HCT116 (cell line): ENCODE measurements around the gene FKBP1A.

Source experiments
- POLR2A ChIP-seq: IDR thresholded peaks from 2 replicates; pipeline ENCODE4 v1.7.0; 2011; ENCODE audit warnings: borderline replicate concordance; ENCODE audit not compliant: insufficient read depth, insufficient read length; ENCODE audit errors: extremely low read depth
- TF ChIP-seq, protein P1 (sequence below), 3 experiments: fragments of 200-600 bp in 1 of 3; sonication (generic) in 1 of 3; IDR thresholded peaks in 2 of 3; conservative IDR thresholded peaks in 1 of 3; 2 replicates each; pipeline ENCODE4 v1.5.1; 2012 to 2017; ENCODE audit warnings: low read depth in 2 of 3, low read length in 2 of 3, antibody characterized with exemption in 1 of 3, borderline replicate concordance in 1 of 3, control low read depth in 1 of 3, mild to moderate bottlenecking in 1 of 3, mixed read lengths in 1 of 3, mixed run types in 1 of 3, moderate library complexity in 1 of 3; ENCODE audit not compliant: insufficient read depth in 1 of 3

DNA sequence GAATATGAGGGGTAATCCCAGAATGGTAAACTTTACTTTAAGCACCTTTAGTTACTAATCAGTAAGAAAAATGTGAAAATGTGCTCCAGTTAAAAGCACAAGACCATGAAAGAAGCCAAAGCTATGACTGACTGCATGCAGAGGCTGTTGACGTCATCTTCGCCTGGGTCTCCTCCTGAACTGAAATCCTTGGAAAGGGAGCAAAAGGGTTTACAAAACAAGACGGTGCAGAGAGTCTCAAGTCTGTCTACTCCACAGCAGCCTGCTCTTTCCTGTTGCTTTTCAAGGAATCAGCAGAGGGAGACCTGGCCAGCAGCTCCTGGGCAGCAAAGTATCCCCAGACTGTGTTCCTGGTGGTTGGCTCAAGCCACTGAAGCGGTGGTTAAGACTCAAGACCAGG is 10.2 kb downstream of the FKBP1A start:
- TF ChIP-seq, protein P1, sequence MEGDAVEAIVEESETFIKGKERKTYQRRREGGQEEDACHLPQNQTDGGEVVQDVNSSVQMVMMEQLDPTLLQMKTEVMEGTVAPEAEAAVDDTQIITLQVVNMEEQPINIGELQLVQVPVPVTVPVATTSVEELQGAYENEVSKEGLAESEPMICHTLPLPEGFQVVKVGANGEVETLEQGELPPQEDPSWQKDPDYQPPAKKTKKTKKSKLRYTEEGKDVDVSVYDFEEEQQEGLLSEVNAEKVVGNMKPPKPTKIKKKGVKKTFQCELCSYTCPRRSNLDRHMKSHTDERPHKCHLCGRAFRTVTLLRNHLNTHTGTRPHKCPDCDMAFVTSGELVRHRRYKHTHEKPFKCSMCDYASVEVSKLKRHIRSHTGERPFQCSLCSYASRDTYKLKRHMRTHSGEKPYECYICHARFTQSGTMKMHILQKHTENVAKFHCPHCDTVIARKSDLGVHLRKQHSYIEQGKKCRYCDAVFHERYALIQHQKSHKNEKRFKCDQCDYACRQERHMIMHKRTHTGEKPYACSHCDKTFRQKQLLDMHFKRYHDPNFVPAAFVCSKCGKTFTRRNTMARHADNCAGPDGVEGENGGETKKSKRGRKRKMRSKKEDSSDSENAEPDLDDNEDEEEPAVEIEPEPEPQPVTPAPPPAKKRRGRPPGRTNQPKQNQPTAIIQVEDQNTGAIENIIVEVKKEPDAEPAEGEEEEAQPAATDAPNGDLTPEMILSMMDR (IDR thresholded peaks at IDR 0.05 in 2 of 3, conservative IDR thresholded peaks at IDR 0.05 in 1 of 3; ENCODE audit: borderline replicate concordance in 1 of 3, insufficient read depth in 1 of 3, low read depth in 2 of 3, low read length in 2 of 3) = no peak
- TF ChIP-seq POLR2A = no peak
